BLaER1 treated with 17β-estradiol and CSF1 and Interleukin-3, amounts not matched to agents 10 nM and 100 nM (cell line): ENCODE measurements around the gene MAD2L1BP.
A peak's percentile ranks its signal among the peaks of the same experiment; 100 is the strongest.
"Not testable (repeated sequence)": the region's sequence is repeated elsewhere in the genome, so short reads cannot be mapped to it uniquely, and the experiment has no call there.

Experiments
- H3K27ac ChIP-seq, 11 experiments: shearing (Covaris generic); formaldehyde crosslinking; 2 replicates each; pipeline ENCODE4 v1.8.1; 2022
- H3K27me3 ChIP-seq, 11 experiments: shearing (Covaris generic); formaldehyde crosslinking; 2 replicates each; pipeline ENCODE4 v1.8.1; 2022
- H3K36me3 ChIP-seq, 11 experiments: shearing (Covaris generic); formaldehyde crosslinking; 2 replicates each; pipeline ENCODE4 v1.8.1; 2022
- H3K4me1 ChIP-seq, 10 experiments: shearing (Covaris generic); formaldehyde crosslinking; 2 replicates each; pipeline ENCODE4 v1.8.1; 2022
- H3K4me2 ChIP-seq, 11 experiments: shearing (Covaris generic); formaldehyde crosslinking; 2 replicates each; pipeline ENCODE4 v1.8.1; 2022
- H3K4me3 ChIP-seq, 10 experiments: shearing (Covaris generic); formaldehyde crosslinking; 2 replicates each; pipeline ENCODE4 v1.8.1; 2022
- H3K9ac ChIP-seq, 11 experiments: shearing (Covaris generic); formaldehyde crosslinking; 2 replicates each; pipeline ENCODE4 v1.8.1; 2022
- H3K9me3 ChIP-seq, 11 experiments: shearing (Covaris generic); formaldehyde crosslinking; replicated peaks in 1 of 11; 2 replicates each; pipeline ENCODE4 v1.8.1; 2022
- H4K20me1 ChIP-seq, 11 experiments: shearing (Covaris generic); formaldehyde crosslinking; 2 replicates each; pipeline ENCODE4 v1.8.1; 2022
- Cebpa-rat ChIP-seq, 11 experiments: shearing (Covaris generic); IDR thresholded peaks; 2 replicates each; pipeline ENCODE4 v1.8.1; 2022

MAD2L1BP gene

DNA sequence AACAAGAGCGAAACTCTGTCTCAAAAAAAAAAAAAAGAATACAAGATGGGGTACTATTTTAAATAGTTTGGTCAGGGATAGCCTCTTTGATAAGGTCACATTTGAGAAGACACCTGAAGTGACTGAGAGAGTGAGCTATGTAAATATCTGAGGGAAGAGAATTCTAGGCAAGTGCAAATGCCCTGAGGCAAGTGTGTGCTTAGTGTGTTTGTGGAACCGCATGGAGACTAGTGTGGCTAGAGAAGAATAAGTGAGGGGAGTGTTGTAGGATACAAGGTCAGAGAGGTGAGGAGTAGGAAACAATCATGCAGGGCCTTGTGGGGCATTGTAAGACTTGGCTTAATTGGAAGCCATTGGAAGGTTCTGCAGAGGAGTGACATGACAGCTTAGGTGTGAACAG is 12.6 kb downstream of the MAD2L1BP start:
- Histone ChIP-seq H3K4me2 (no peak overlapping the region), H3K36me3 (peaks cover 0 to 16% (median 5%) of the 10 kb centered on the region in 11 experiments; a peak in 8 of 22 replicates), H4K20me1 (peaks cover 0 to 17% (median 10%) of the 10 kb centered on the region in 11 experiments; a peak in 17 of 22 replicates), H3K9me3 (no peaks in the 10 kb centered on the region), H3K27me3 (no peaks in the 10 kb centered on the region), H3K9ac (no peak overlapping the region), H3K4me3 (no peak overlapping the region), H3K4me1 (peaks cover 0 to 4% (median 0%) of the 10 kb centered on the region in 10 experiments; a peak in 1 of 20 replicates), H3K27ac (no peak overlapping the region)
- no peak for TF ChIP-seq Cebpa-rat (IDR thresholded peaks at IDR 0.05)

DNA sequence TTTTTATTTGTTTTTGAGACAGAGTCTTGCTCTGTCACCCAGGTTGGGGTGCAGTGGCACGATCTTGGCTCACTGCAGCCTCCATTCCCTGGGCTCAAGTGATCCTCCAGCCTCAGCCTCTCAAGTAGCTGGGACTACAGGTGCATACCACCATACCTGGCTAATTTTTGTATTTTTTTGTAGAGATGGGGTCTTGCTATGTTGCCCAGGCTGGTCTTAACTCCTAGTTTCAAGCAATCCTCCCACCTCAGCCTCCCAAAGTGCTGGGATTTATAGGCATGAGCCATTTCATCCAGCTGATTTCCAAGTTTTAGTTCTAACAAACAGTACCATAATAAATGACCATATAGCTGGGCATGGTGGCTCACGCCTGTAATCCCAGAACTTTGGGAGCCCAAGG is 17.2 kb downstream of the MAD2L1BP start:
- not testable (repeated sequence) for H4K20me1 ChIP-seq, H3K4me3 ChIP-seq

DNA sequence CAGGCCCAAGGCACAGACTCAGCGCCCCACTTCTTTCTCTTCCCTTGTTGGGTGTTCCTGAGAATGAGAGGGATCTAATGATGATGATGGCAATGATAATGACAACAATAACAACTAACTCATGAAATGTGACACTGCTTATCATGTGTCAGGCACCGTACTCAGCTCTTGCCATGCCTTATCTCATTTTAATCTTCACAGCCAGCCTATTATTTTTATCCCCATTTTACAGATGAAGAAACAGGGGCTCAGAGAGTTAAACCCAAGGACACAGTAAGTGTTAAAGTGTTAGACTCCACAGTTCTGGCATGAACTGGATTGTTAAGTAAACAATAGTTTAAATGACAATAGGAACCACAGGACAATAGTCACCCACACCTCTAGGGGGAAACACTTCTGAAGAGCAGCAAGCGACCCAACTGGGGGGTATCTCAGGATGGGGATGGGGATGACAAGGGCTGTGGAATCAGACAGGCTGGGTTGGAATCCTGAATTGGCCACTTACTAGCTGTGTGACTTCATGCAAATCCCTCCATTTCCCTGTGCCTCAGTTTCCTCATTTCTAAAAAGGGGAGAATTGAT is 21.7 kb downstream of the MAD2L1BP start:
- peaks cover 0 to 8% (median 0%) of the 10 kb centered on the region in 11 experiments; a peak in 2 of 22 replicates for H3K36me3 ChIP-seq
- no peak overlapping the region for H3K4me3 ChIP-seq
- no peak overlapping the region for H3K27ac ChIP-seq
- H4K20me1 ChIP-seq = no peaks in the 10 kb centered on the region
- peaks cover 27 to 44% (median 33%) of the 10 kb centered on the region in 11 experiments for H3K9me3 ChIP-seq
- no peak for TF ChIP-seq Cebpa-rat (IDR thresholded peaks at IDR 0.05)
- peaks cover 0 to 7% (median 4%) of the 10 kb centered on the region in 10 experiments; a peak in 5 of 20 replicates for H3K4me1 ChIP-seq
- no peak overlapping the region for H3K4me2 ChIP-seq
- no peaks in the 10 kb centered on the region for H3K27me3 ChIP-seq
- H3K9ac ChIP-seq = no peak overlapping the region

More for the DNA sequence above, 17.2 kb downstream of the MAD2L1BP start:
- not testable (repeated sequence) for H3K9me3 ChIP-seq, H3K9ac ChIP-seq, H3K27me3 ChIP-seq, H3K4me2 ChIP-seq, H3K36me3 ChIP-seq, H3K27ac ChIP-seq, H3K4me1 ChIP-seq

DNA sequence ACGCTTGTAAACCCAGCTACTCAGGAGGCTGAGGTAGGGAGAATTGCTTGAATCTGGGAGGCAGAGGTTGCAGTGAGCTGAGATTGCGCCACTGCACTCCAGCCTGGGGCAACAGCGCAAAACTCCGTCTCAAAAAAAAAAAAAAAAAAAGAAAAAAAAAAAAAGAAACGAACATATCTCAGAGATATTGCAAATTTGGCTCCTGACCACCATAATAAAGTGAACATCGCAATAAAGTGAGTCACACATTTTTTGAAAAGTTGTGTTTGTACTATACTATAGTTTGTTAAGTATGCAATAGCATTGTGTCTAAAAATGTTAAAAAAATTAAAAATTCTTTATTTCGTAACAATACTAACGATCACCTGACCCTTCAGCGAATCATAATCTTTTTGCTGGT is 22.5 kb downstream of the MAD2L1BP start:
- Histone ChIP-seq H4K20me1 (no peaks in the 10 kb centered on the region), H3K4me1 (peaks cover 0 to 7% (median 4%) of the 10 kb centered on the region in 10 experiments; a peak in 4 of 20 replicates), H3K27me3 (no peaks in the 10 kb centered on the region), H3K9ac (no peak overlapping the region), H3K4me2 (no peak overlapping the region), H3K27ac (no peak overlapping the region), H3K9me3 (peaks cover 27 to 44% (median 33%) of the 10 kb centered on the region in 11 experiments), H3K4me3 (no peak overlapping the region), H3K36me3 (peaks cover 0 to 8% (median 0%) of the 10 kb centered on the region in 11 experiments; a peak in 2 of 22 replicates)
- no peak for TF ChIP-seq Cebpa-rat (IDR thresholded peaks at IDR 0.05)

DNA sequence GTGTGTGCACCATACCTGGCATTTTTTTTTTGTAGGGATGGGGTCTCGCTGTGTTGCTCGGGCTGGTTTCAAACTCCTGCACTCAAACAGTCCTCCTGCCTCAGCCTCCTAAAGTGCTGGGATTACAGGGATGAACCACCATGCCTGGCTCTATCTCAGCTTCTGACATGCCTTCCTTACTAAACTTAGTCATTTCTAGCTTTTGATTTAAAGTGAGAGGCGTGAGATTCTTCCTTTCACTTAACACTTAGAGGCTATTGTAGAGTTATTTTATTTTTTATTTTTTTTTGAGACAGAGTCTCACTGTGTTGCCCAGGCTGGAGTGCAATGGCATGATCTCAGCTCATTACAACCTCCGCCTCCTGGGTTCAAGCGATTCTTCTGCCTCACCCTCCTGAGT is 27.3 kb downstream of the MAD2L1BP start:
- not testable (repeated sequence) for H3K27ac ChIP-seq, H4K20me1 ChIP-seq, H3K4me3 ChIP-seq, H3K9ac ChIP-seq, H3K36me3 ChIP-seq, H3K27me3 ChIP-seq, H3K4me2 ChIP-seq
- Histone ChIP-seq H3K4me1 (peaks cover 7 to 16% (median 13%) of the 10 kb centered on the region in 10 experiments), H3K9me3 (peaks cover 27 to 39% (median 33%) of the 10 kb centered on the region in 11 experiments)

DNA sequence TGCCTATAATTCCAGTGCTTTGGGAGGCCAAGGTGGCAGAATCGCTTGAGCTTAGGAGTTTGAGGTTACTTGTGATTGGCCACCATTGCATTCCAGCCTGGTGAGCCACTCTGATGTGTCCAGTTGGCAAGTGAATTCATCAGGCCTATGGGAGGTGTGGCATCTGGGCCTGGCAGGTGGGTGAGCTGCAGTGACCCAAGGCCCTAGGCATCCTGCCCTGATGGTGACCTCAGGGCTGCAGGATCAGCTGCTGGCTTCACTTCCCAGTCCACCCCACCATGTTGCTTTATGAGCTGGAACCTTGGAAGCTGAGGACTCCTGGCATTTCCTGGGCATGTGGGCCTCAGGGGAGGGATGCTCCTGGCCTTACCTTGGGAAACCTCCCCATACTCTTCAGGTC is 29.7 kb downstream of the MAD2L1BP start:
- Histone ChIP-seq H3K4me3 (no peak overlapping the region), H3K4me2 (no peak overlapping the region), H3K27ac (no peak overlapping the region), H3K27me3 (no peaks in the 10 kb centered on the region), H3K9me3 (peaks cover 9 to 15% (median 12%) of the 10 kb centered on the region in 11 experiments), H3K4me1 (peaks cover 13 to 39% (median 26%) of the 10 kb centered on the region in 10 experiments), H3K9ac (no peak overlapping the region), H4K20me1 (peaks cover 0 to 18% (median 0%) of the 10 kb centered on the region in 11 experiments; a peak in 5 of 22 replicates), H3K36me3 (peaks cover 0 to 17% (median 11%) of the 10 kb centered on the region in 11 experiments; a peak in 14 of 22 replicates)
- TF ChIP-seq Cebpa-rat (IDR thresholded peaks at IDR 0.05) = no peak

DNA sequence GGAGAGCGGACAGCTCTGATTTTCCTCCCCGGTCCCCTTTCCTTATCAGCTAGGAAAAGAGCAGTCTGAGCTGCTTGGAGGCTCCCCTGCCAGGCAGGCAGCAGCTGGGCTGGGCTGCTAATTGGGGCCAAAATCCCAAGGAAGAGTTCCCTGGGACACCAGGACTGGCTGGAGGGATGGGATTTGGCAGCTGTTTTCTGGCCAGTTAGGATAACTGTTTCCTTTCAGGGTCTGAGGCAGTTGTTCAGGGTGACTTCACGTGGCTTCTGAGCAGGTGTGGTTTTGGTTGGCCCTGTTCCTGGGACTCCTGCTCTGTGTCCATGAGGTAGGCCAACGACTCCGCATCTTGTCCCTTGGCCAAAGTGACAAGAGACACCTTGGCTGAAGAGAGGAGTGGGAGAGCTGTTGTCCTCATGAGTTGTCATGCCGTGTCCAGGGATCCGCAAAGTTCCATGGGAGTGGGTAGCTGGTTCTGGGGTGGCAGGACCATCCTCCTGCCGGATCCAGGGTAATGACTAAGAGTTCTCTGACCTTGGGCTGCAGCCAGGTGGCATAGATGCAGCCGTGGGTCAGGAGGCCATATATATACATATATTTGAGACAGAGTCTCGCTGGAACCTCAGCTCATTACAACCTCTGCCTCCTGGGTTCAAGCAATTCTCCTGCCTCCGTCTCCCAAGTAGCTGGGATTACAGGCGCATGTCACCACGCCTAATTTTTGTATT is 30.7 kb downstream of the MAD2L1BP start:
- no peak overlapping the region for H3K9ac ChIP-seq
- no peak overlapping the region for H3K27ac ChIP-seq
- no peak for TF ChIP-seq Cebpa-rat (IDR thresholded peaks at IDR 0.05)

DNA sequence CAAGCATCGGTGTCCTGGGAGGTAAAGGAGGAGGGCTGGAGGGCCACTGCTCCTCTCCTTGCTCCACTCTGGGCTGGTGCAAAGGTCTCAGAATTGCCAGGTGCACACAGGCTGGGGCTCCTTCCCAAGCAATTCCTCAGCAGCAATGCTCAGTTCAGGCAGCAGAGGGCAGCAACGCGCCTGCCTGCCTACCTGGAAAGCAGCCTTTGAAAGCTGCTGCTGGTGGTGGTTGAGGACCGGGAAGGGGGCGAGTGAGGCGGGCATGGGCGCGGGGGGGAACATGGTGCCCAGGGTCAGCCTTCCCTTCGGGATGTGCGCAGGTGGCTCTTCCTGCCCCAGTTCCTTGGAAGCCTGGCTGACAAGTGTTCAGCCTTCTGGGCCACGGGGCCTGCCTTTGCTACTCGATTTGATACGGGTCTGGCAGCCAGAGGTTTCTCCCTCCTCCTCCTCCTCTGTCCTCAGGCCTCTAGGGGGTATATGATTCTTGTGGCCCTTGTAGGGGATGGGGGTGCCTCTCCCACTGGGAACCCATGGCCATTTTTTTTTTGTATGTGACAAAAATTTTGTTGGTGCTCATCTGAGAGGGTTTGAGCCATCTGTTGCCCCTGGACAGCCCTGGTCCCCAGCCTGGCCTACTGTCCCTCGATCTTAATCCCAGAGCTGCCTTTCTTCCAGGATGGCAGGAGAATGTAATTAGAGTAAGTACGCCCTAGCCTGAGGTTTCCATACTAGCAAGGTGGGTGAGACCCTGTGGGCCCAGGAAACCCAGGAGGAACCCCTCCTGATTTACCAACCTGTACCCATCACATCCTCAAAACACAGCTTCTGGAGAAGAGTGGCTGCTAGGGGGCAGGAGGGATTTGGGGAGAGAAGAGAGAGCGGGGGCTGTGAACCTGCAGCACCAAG is 31.9 kb downstream of the MAD2L1BP start:
- TF ChIP-seq Cebpa-rat (IDR thresholded peaks at IDR 0.05) = no peak
- H3K9me3 ChIP-seq = no peaks in the 10 kb centered on the region
- H3K9ac ChIP-seq = peak overlapping the region in 7 of 11 experiments; percentile 14 to 53 (median 31); a peak in 9 of 22 replicates
- peak overlapping the region; percentile 57 to 87 (median 74) for H3K4me2 ChIP-seq
- peaks cover 12 to 53% (median 24%) of the 10 kb centered on the region in 10 experiments for H3K4me1 ChIP-seq
- peaks cover 0 to 18% (median 0%) of the 10 kb centered on the region in 11 experiments; a peak in 6 of 22 replicates for H4K20me1 ChIP-seq
- no peaks in the 10 kb centered on the region for H3K27me3 ChIP-seq
- H3K4me3 ChIP-seq = no peak overlapping the region
- H3K36me3 ChIP-seq = peaks cover 17 to 38% (median 29%) of the 10 kb centered on the region in 11 experiments
- H3K27ac ChIP-seq = peak overlapping the region in 4 of 11 experiments; percentile 14 to 25 (median 22); a peak in 4 of 22 replicates

More for the DNA sequence above, 30.7 kb downstream of the MAD2L1BP start:
- H4K20me1 ChIP-seq = peaks cover 0 to 18% (median 0%) of the 10 kb centered on the region in 11 experiments; a peak in 5 of 22 replicates
- no peaks in the 10 kb centered on the region for H3K27me3 ChIP-seq
- peaks cover 5 to 26% (median 18%) of the 10 kb centered on the region in 11 experiments for H3K36me3 ChIP-seq
- H3K4me2 ChIP-seq = no peak overlapping the region
- peaks cover 13 to 48% (median 29%) of the 10 kb centered on the region in 10 experiments for H3K4me1 ChIP-seq
- H3K9me3 ChIP-seq = peaks cover 0 to 5% (median 2%) of the 10 kb centered on the region in 11 experiments; a peak in 18 of 22 replicates
- no peak overlapping the region for H3K4me3 ChIP-seq
